Measurements from ENCODE around the gene ACOX3.

GRCh38 chr4:8368998-8369397 is 71.5 kb downstream of the ACOX3 start:
- TF ChIP-seq EGR1 (IDR thresholded peaks at IDR 0.05; ENCODE audit: low read depth in 2 of 2) (no peak), CTCF (IDR thresholded peaks at IDR 0.05; ENCODE audit: low read depth, low read length, missing input control) (no peak), RAD21 (IDR thresholded peaks at IDR 0.05) (no peak), MAX (IDR thresholded peaks at IDR 0.05) (no peak), YY1 (IDR thresholded peaks at IDR 0.05) (no peak), TAF1 (conservative IDR thresholded peaks at IDR 0.05) (no peak), GABPA (IDR thresholded peaks at IDR 0.05 in 1 of 2, conservative IDR thresholded peaks at IDR 0.05 in 1 of 2) (no peak)
- TF ChIP-seq, protein P1, sequence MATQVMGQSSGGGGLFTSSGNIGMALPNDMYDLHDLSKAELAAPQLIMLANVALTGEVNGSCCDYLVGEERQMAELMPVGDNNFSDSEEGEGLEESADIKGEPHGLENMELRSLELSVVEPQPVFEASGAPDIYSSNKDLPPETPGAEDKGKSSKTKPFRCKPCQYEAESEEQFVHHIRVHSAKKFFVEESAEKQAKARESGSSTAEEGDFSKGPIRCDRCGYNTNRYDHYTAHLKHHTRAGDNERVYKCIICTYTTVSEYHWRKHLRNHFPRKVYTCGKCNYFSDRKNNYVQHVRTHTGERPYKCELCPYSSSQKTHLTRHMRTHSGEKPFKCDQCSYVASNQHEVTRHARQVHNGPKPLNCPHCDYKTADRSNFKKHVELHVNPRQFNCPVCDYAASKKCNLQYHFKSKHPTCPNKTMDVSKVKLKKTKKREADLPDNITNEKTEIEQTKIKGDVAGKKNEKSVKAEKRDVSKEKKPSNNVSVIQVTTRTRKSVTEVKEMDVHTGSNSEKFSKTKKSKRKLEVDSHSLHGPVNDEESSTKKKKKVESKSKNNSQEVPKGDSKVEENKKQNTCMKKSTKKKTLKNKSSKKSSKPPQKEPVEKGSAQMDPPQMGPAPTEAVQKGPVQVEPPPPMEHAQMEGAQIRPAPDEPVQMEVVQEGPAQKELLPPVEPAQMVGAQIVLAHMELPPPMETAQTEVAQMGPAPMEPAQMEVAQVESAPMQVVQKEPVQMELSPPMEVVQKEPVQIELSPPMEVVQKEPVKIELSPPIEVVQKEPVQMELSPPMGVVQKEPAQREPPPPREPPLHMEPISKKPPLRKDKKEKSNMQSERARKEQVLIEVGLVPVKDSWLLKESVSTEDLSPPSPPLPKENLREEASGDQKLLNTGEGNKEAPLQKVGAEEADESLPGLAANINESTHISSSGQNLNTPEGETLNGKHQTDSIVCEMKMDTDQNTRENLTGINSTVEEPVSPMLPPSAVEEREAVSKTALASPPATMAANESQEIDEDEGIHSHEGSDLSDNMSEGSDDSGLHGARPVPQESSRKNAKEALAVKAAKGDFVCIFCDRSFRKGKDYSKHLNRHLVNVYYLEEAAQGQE (IDR thresholded peaks at IDR 0.05): no peak

Measured in liver (tissue), 3 donors.